HFF-Myc (cell line): ENCODE measurements around the gene ADD2.

Experiments used
- DNase-seq: peaks from one replicate; pipeline ENCODE4 v3.0.0-alpha.2; 2011; ENCODE audit warnings: low read depth; ENCODE audit errors: extremely low read depth
- H3K4me3 ChIP-seq: replicated peaks from 2 replicates; pipeline ENCODE4 v1.5.1; 2011; ENCODE audit warnings: low read depth, mild to moderate bottlenecking, control low read depth, low read length
- CTCF ChIP-seq: IDR thresholded peaks from 2 replicates; pipeline ENCODE4 v1.5.1; 2012; ENCODE audit warnings: mild to moderate bottlenecking, low read depth, low read length, control low read depth; ENCODE audit errors: missing control alignments

The ADD2 gene

GRCh38 chr2:70751881-70752280, 16.1 kb downstream of the ADD2 start:
- no peak overlapping the region for H3K4me3 ChIP-seq
- no peak for TF ChIP-seq CTCF
- no peak for DNase-seq

- H3K4me3 ChIP-seq = no peak overlapping the region
- no peak for TF ChIP-seq CTCF
- DNase-seq = no peak
Observed at GRCh38 chr2:70750320-70750719, 17.7 kb downstream of the ADD2 start.

GRCh38 chr2:70748002-70748784, 19.8 kb downstream of the ADD2 start:
- H3K4me3 ChIP-seq = no peak overlapping the region
- no peak for TF ChIP-seq CTCF
- no peak for DNase-seq

GRCh38 chr2:70747284-70747683, 20.7 kb downstream of the ADD2 start:
- no peak overlapping the region for H3K4me3 ChIP-seq
- no peak for DNase-seq
- no peak for TF ChIP-seq CTCF

- no peak for TF ChIP-seq CTCF
- H3K4me3 ChIP-seq = no peak overlapping the region
- no peak for DNase-seq
Observed at GRCh38 chr2:70746094-70746974, 21.7 kb downstream of the ADD2 start.

GRCh38 chr2:70745276-70745825, 22.6 kb downstream of the ADD2 start:
- H3K4me3 ChIP-seq = no peak overlapping the region
- TF ChIP-seq CTCF = no peak
- DNase-seq = no peak
